ENCODE results near the gene SLC15A3.
"Not testable (repeated sequence)": the region's sequence is repeated elsewhere in the genome, so short reads cannot be mapped to it uniquely, and the experiment has no call there.

- not testable (repeated sequence) for TF ChIP-seq CTCF (IDR thresholded peaks at IDR 0.05; ENCODE audit: low read depth, low read length, poor library complexity, severe bottlenecking); EZH2phosphoT487 (IDR thresholded peaks at IDR 0.05; ENCODE audit: borderline replicate concordance, low read length)
Measured at GRCh38 chr11:60909680-60910280, 42.2 kb downstream of the SLC15A3 start.

All from DOHH2 (cell line).